DMS53 treated with DMSO at 0.1 percent for 48 hours (cell line): ENCODE results near the gene ARF1.
A peak's percentile ranks its signal among the peaks of the same experiment; 100 is the strongest.
"Not testable (repeated sequence)": the region's sequence is repeated elsewhere in the genome, so short reads cannot be mapped to it uniquely, and the experiment has no call there.

Experiments used
- DNase-seq: peaks from one replicate; lab custom pipeline; 2025; ENCODE audit not compliant: unreplicated experiment; lab: John Stamatoyannopoulos, UW

Gene ARF1

GRCh38 chr1:228100822-228101613 lies 18.5 kb downstream of the ARF1 start:
- no peak for DNase-seq

GRCh38 chr1:228101614-228101993 lies 19.1 kb downstream of the ARF1 start:
- no peak for DNase-seq

GRCh38 chr1:228101994-228102790 lies 19.7 kb downstream of the ARF1 start:
- DNase-seq: peak; percentile 32

- DNase-seq: peak; percentile 83
These were observed 20.5 kb downstream of the ARF1 start, which contains the start of gene C1orf35 for GRCh38 chr1:228102791-228103620. Gene C1orf35 (minus strand): TSS chr1:228103325. CDS start chr1:228103227, 98 bp downstream.

GRCh38 chr1:228104526-228105269 lies 22.2 kb downstream of the ARF1 start:
- DNase-seq: no peak

GRCh38 chr1:228105270-228105995 lies 22.9 kb downstream of the ARF1 start:
- DNase-seq: no peak

GRCh38 chr1:228105996-228106799 lies 23.7 kb downstream of the ARF1 start:
- no peak for DNase-seq

GRCh38 chr1:228106800-228107054 lies 24.2 kb downstream of the ARF1 start:
- no peak for DNase-seq

- no peak for DNase-seq
These were observed 25.1 kb downstream of the ARF1 start for GRCh38 chr1:228107636-228108035.

GRCh38 chr1:228108055-228108690 lies 25.7 kb downstream of the ARF1 start:
- no peak for DNase-seq

- DNase-seq: no peak
These were observed 26.2 kb downstream of the ARF1 start for GRCh38 chr1:228108742-228109072.

- DNase-seq: peak; percentile 86
These were observed 26.8 kb downstream of the ARF1 start, which contains the start of gene MRPL55 for GRCh38 chr1:228109073-228109961. Gene MRPL55 (minus strand): TSS chr1:228109299. CDS start chr1:228108260, 1,039 bp downstream.

- peak; percentile 8 for DNase-seq
These were observed 27.5 kb downstream of the ARF1 start for GRCh38 chr1:228109962-228110488.

GRCh38 chr1:228110556-228110955 lies 28.0 kb downstream of the ARF1 start:
- DNase-seq: no peak

GRCh38 chr1:228111315-228111714 lies 28.8 kb downstream of the ARF1 start:
- DNase-seq: not testable (repeated sequence)

- DNase-seq: no peak
These were observed 29.7 kb downstream of the ARF1 start for GRCh38 chr1:228112167-228112566.

- no peak for DNase-seq
These were observed 30.1 kb downstream of the ARF1 start for GRCh38 chr1:228112617-228113016.

GRCh38 chr1:228114827-228115226 lies 32.3 kb downstream of the ARF1 start:
- DNase-seq: no peak
